K562 (cell line): Measurements from ENCODE around the gene IFNGR2. TPM values are rescaled to one million over a fixed set of nuclear protein-coding genes. Genes with fewer than 3 reads are reported as not detected.

Experiments
- ATAC-seq: fragments of 200-7000 bp; cut with Tn5 transposase; 3 replicates; pipeline ENCODE4 v1.9.1; 2020; ENCODE audit warnings: moderate library complexity
- BruUV-seq: library from RNA; stranded (reverse); fragments of 400-500 nt; replicated peaks from 2 replicates; lab custom pipeline; 2021; lab: Mats Ljungman, UMichigan
- CTCF ChIA-PET: fragments of 300-600 bp; formaldehyde crosslinking; extraction: SDS; loops from one replicate; lab custom pipeline; 2021; ENCODE audit warnings: low intra/inter-chr PET ratio; lab: Yijun Ruan, JAX
- POLR2A ChIA-PET: fragments of 300-600, 350-650 bp; sonication (Branson Sonifier 250); formaldehyde crosslinking; extraction: SDS; loops from one replicate; lab custom pipeline; 2021; ENCODE audit warnings: antibody characterized with exemption, inconsistent platforms; lab: Yijun Ruan, JAX
- DNase-seq, 4 experiments: peaks; one replicate each; pipeline versions ENCODE4 v3.0.0 to v3.0.0-alpha.2; 2011 to 2018; ENCODE audit warnings: low spot score in 3 of 4, mixed read lengths in 3 of 4; ENCODE audit errors: extremely low read depth in 1 of 4
- FAIRE-seq: peaks from 2 replicates; lab custom pipeline; 2011; peaks lifted over from hg19 to GRCh38; lab: Jason Lieb, UNC
- H2AFZ ChIP-seq: 2 replicates; pipeline ENCODE4 v1.6.0; 2011; ENCODE audit warnings: low read depth, low read length, control low read depth, inconsistent platforms
- H3K27ac ChIP-seq: fragments of 200-600 bp; 3 replicates; pipeline ENCODE4 v1.8.0; 2011; ENCODE audit warnings: low read depth, mild to moderate bottlenecking, control low read depth, inconsistent platforms, low read length, moderate library complexity, mixed read lengths; ENCODE audit errors: extremely low read depth
- H3K27me3 ChIP-seq, 2 experiments: fragments of 300-600 bp in 1 of 2; 2 replicates in 1 of 2; 3 replicates in 1 of 2; pipeline versions ENCODE4 v1.6.0 to v1.8.0; 2011; ENCODE audit warnings: inconsistent platforms in 2 of 2, low read length in 2 of 2, mild to moderate bottlenecking in 1 of 2, mixed read lengths in 1 of 2, moderate library complexity in 1 of 2; ENCODE audit not compliant: control insufficient read depth in 2 of 2, insufficient read depth in 2 of 2
- H3K36me3 ChIP-seq: fragments of 300-600 bp; 3 replicates; pipeline ENCODE4 v1.8.0; 2011; ENCODE audit warnings: mild to moderate bottlenecking, low read length, inconsistent platforms; ENCODE audit not compliant: control insufficient read depth, insufficient read depth
- H3K4me1 ChIP-seq, 2 experiments: fragments of 200-600 bp in 1 of 2; replicated peaks in 1 of 2; 2 replicates in 1 of 2; 3 replicates in 1 of 2; pipeline versions ENCODE4 v1.5.1 to v1.8.0; 2011; ENCODE audit warnings: inconsistent platforms in 2 of 2, low read length in 2 of 2, mild to moderate bottlenecking in 1 of 2, mixed read lengths in 1 of 2, moderate library complexity in 1 of 2; ENCODE audit not compliant: control insufficient read depth in 2 of 2, insufficient read depth in 2 of 2
- H3K4me2 ChIP-seq: 2 replicates; pipeline ENCODE4 v1.6.1; 2011; ENCODE audit warnings: low read length, control low read depth, inconsistent platforms, mixed read lengths; ENCODE audit not compliant: insufficient read depth
- H3K4me3 ChIP-seq: fragments of 200-600 bp; sonication (generic), shearing (Covaris generic); 2 replicates; pipeline ENCODE4 v1.5.1; 2016; ENCODE audit warnings: control low read depth, inconsistent platforms
- H3K79me2 ChIP-seq: fragments of 200-600 bp; 3 replicates; pipeline ENCODE4 v1.8.0; 2011; ENCODE audit warnings: low read length, inconsistent platforms; ENCODE audit not compliant: control insufficient read depth, insufficient read depth
- H3K9ac ChIP-seq, 2 experiments: 2 replicates each; pipeline versions ENCODE4 v1.6.0 to v1.6.1; 2011; ENCODE audit warnings: low read depth in 2 of 2, low read length in 2 of 2, control low read depth in 1 of 2, inconsistent platforms in 1 of 2, mild to moderate bottlenecking in 1 of 2, mixed read lengths in 1 of 2; ENCODE audit not compliant: insufficient read depth in 1 of 2
- H3K9me1 ChIP-seq: one replicate; pipeline ENCODE4 v1.6.0; 2011; ENCODE audit warnings: inconsistent platforms, mild to moderate bottlenecking, low read length, moderate library complexity; ENCODE audit not compliant: control insufficient read depth, insufficient read depth
- H3K9me3 ChIP-seq: replicated peaks from 2 replicates; pipeline ENCODE4 v1.5.1; 2011; ENCODE audit warnings: low read depth, low read length, inconsistent platforms; ENCODE audit not compliant: control insufficient read depth, insufficient read depth
- H4K20me1 ChIP-seq: replicated peaks from 2 replicates; pipeline ENCODE4 v1.6.1; 2011; ENCODE audit warnings: low read length, inconsistent platforms, mixed read lengths; ENCODE audit not compliant: control insufficient read depth, insufficient read depth
- ASH1L ChIP-seq: fragments of 450-650 bp; IDR thresholded peaks from 2 replicates; pipeline ENCODE4 v1.6.1; 2018; ENCODE audit warnings: borderline replicate concordance, mild to moderate bottlenecking, low read depth; ENCODE audit not compliant: partially characterized antibody
- HDAC2 ChIP-seq: fragments of 450-650 bp; IDR thresholded peaks from 2 replicates; pipeline ENCODE4 v1.6.1; 2016; ENCODE audit warnings: mild to moderate bottlenecking
- HNRNPH1 ChIP-seq: fragments of 200-400 bp; formaldehyde crosslinking; optimal IDR thresholded peaks from 2 replicates; pipeline ENCODE3; 2017; ENCODE audit warnings: low read depth, mild to moderate bottlenecking, low read length, moderate library complexity
- IRF2 ChIP-seq: sonication (generic); formaldehyde crosslinking; IDR thresholded peaks from 2 replicates; pipeline ENCODE4 v1.8.1; 2022; ENCODE audit warnings: mild to moderate bottlenecking, missing genetic modification reagents
- MTA1 ChIP-seq: fragments of 450-650 bp; IDR thresholded peaks from 2 replicates; pipeline ENCODE4 v1.6.1; 2017; ENCODE audit warnings: borderline replicate concordance
- MTF1 ChIP-seq: fragments of 250-450 bp; sonication (Bioruptor Pico); IDR thresholded peaks from 2 replicates; pipeline ENCODE4 v1.9.0; 2021; ENCODE audit warnings: moderate library complexity, mild to moderate bottlenecking, inconsistent platforms, borderline replicate concordance
- PPARD ChIP-seq: fragments of 250-450 bp; sonication (Bioruptor Pico); IDR thresholded peaks from 2 replicates; pipeline ENCODE4 v1.8.0; 2022; ENCODE audit warnings: inconsistent platforms, mild to moderate bottlenecking, moderate library complexity
- RFX1 ChIP-seq: fragments of 450-650 bp; IDR thresholded peaks from 2 replicates; pipeline ENCODE4 v1.6.1; 2016; ENCODE audit warnings: mild to moderate bottlenecking, moderate library complexity
- TARDBP ChIP-seq: fragments of 450-650 bp; IDR thresholded peaks from 2 replicates; pipeline ENCODE4 v1.6.1; 2016
- WHSC1 ChIP-seq: IDR thresholded peaks from one replicate; pipeline ENCODE4 v1.6.1; 2012; ENCODE audit warnings: low read length, control low read depth, inconsistent platforms
- XRCC3 ChIP-seq: fragments of 450-650 bp; IDR thresholded peaks from 2 replicates; pipeline ENCODE4 v1.6.1; 2017; ENCODE audit warnings: mild to moderate bottlenecking, moderate library complexity
- ZBED1 ChIP-seq: IDR thresholded peaks from 2 replicates; pipeline ENCODE4 v1.6.1; 2014
- ZBTB17 ChIP-seq: fragments of 450-650 bp; formaldehyde crosslinking; IDR thresholded peaks from 2 replicates; pipeline ENCODE4 v1.4.0; 2020; ENCODE audit warnings: mild to moderate bottlenecking
- ZNF239 ChIP-seq: fragments of 250-450 bp; sonication (Bioruptor Pico); IDR thresholded peaks from 2 replicates; pipeline ENCODE4 v1.4.0; 2020; ENCODE audit warnings: mild to moderate bottlenecking
- ZNF436 ChIP-seq: fragments of 250-450, 450-650 bp; sonication (Bioruptor Pico); formaldehyde crosslinking; IDR thresholded peaks from 2 replicates; pipeline ENCODE4 v1.7.0; 2020; ENCODE audit warnings: mild to moderate bottlenecking
- ZNF76 ChIP-seq: fragments of 250-450 bp; sonication (Bioruptor Pico); IDR thresholded peaks from 2 replicates; pipeline ENCODE4 v1.4.0; 2020; ENCODE audit warnings: mild to moderate bottlenecking, moderate library complexity, borderline replicate concordance
- WGBS: fragments of 100-300 bp; shearing (Covaris generic); methylation state at CpG from one replicate; pipeline ENCODE4 v1.1.6; 2016; ENCODE audit warnings: low coverage, mixed read lengths; ENCODE audit not compliant: insufficient coverage; ENCODE audit errors: missing lambda C conversion rate; 5-methylcytosine and 5-hydroxymethylcytosine counted together
- in situ Hi-C: fragments of 300-500 bp; cut with MboI; formaldehyde crosslinking; loops from 4 replicates; pipeline ENCODE4 v1.15.0; 2018; ENCODE audit warnings: inconsistent platforms, mixed read lengths
- intact Hi-C: fragments of 100-400 bp; cut with micrococcal nuclease; formaldehyde crosslinking; loops from 2 replicates; pipeline ENCODE4 v1.14.2; 2022
- polyA plus RNA-seq, 8 experiments: library from polyadenylated mRNA; depleted of rRNA in 4 of 8; stranded (reverse) in 5 of 8; unstranded in 3 of 8; fragments of >200 nt; fragmentation: Nextera tagmentation in 2 of 8; fragmentation: Illumina TruSeq in 1 of 8; extraction: Ambion mirVana in 2 of 8; extraction: Trizol in 1 of 8; gene quantifications; 2 replicates each; pipeline versions ENCODE4 v1.2.1 to v1.2.3, GENCODE V29; 2011 to 2014; ENCODE audit warnings: inconsistent platforms in 1 of 8, missing spikeins in 1 of 8
- total RNA-seq, 7 experiments: library from RNA; depleted of rRNA in 6 of 7; stranded (reverse); fragments of >200 nt in 6 of 7; fragmentation: Illumina TruSeq in 2 of 7; extraction: Trizol in 2 of 7; gene quantifications; 2 replicates each; pipeline versions ENCODE4 v1.2.1 to v1.2.3, GENCODE V29; 2011 to 2021; ENCODE audit warnings: low replicate concordance in 1 of 7
- TF ChIP-seq, protein P1 (sequence below): fragments of 250-450 bp; sonication (Bioruptor Pico); IDR thresholded peaks from 2 replicates; pipeline ENCODE4 v1.8.0; 2022; ENCODE audit warnings: inconsistent platforms
- TF ChIP-seq, protein P2 (sequence below): fragments of 450-650 bp; IDR thresholded peaks from 2 replicates; pipeline ENCODE4 v1.6.1; 2017; ENCODE audit warnings: mild to moderate bottlenecking, moderate library complexity

The IFNGR2 gene
- total and polyA plus RNA-seq, 9 of the 15 experiments (the other 6 are each of a cell fraction or from before 2014, with no cell fraction given): 6.7 to 58.0 (median 28.5) TPM

DNA sequence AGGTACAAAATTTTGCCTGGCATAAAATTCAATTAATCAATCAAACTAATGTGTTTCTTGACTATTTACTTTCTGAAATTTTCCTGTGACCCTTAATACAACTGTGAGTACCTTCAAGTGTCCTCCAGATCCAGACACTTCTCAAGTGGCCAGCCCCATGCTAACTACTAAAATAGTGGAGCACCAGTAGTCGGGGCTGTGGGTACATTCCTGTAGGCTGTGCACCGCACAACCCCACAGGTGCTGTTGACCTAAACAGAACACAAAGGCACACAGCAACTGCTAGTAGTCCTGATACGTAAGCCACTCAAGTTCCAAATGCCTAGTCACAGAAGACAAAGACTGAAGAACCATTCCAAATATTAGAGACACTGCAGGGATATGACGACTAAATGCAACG, 40.0 kb downstream of the IFNGR2 start (continued):
- TF ChIP-seq ZBTB17 (CRISPR knock-in tag): no peak
- TF ChIP-seq, protein P1, sequence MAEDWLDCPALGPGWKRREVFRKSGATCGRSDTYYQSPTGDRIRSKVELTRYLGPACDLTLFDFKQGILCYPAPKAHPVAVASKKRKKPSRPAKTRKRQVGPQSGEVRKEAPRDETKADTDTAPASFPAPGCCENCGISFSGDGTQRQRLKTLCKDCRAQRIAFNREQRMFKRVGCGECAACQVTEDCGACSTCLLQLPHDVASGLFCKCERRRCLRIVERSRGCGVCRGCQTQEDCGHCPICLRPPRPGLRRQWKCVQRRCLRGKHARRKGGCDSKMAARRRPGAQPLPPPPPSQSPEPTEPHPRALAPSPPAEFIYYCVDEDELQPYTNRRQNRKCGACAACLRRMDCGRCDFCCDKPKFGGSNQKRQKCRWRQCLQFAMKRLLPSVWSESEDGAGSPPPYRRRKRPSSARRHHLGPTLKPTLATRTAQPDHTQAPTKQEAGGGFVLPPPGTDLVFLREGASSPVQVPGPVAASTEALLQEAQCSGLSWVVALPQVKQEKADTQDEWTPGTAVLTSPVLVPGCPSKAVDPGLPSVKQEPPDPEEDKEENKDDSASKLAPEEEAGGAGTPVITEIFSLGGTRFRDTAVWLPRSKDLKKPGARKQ: no peak
- TF ChIP-seq WHSC1: no peak
- TF ChIP-seq ZBED1: no peak
- no peak for TF ChIP-seq RFX1
- TF ChIP-seq, all 486 proteins: peak for 0

DNA sequence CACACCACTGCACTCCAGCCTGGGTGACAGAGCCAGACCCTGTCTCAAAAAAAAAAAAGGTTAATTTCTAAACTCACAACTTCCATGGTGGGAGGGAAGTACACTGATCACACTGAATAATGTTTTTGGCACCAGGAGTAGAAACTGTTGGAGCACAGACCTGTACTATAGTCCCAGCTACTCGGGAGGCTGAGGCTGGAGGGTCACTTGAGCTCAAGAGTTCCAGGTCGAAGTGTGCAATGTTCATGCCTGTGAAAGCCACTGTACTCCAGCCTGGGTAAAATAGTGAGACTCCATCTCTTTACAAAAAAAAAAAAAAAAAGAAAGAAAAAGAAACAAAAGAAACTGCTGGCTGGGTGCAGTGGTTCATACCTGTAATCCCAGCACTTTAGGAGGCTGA, 41.3 kb downstream of the IFNGR2 start:
- Histone ChIP-seq H3K27ac (no peak overlapping the region), H4K20me1 (no peaks in the 10 kb centered on the region), H3K4me3 (no peak overlapping the region), H3K9me3 (no peaks in the 10 kb centered on the region), H3K79me2 (no peaks in the 10 kb centered on the region), H3K9ac (peak overlapping the region in 1 of 2 experiments; percentile 36; a peak in 1 of 4 replicates), H3K36me3 (peaks cover 9% of the 10 kb centered on the region; the same call in 2 of the 3 replicates), H3K27me3 (no peaks in the 10 kb centered on the region), H3K9me1 (no peaks in the 10 kb centered on the region), H3K4me2 (no peak overlapping the region), H3K4me1 (no peaks in the 10 kb centered on the region; a peak in 1 of 5 replicates), H2AFZ (no peak overlapping the region)
- WGBS: 64% methylated on average over 2 of the region's 2 CpGs
- intact Hi-C loops (loop anchor here (2.0 to 10.0 kb wide), 2 partner anchors 70 to 610 kb away; no protein-coding TSS in a partner anchor), in situ Hi-C loops (loop anchor here (5.0 to 10.0 kb wide), 3 partner anchors 247 to 610 kb away; no protein-coding TSS in a partner anchor)
- ATAC-seq (no peak), DNase-seq (no peak), FAIRE-seq (no peak)
- no TSS peak for BruUV-seq
- POLR2A ChIA-PET: interaction anchor here (1.0 to 1.5 kb wide), 3 partner anchors 9 to 39 kb away, joined by 3 to 6 read pairs (median 4); no protein-coding TSS in a partner anchor
- CTCF ChIA-PET: interaction anchor here (1.3 to 3.4 kb wide), 5 partner anchors 84 to 450 kb away, joined by 5 to 54 read pairs (median 8); no protein-coding TSS in a partner anchor
- TF ChIP-seq ASH1L (no peak), ZNF76 (CRISPR knock-in tag) (no peak), XRCC3 (no peak), MTA1 (no peak), MTF1 (CRISPR knock-in tag) (no peak), HNRNPH1 (no peak), ZNF239 (CRISPR knock-in tag) (no peak), PPARD (CRISPR knock-in tag) (no peak), HDAC2 (no peak), ZNF436 (CRISPR knock-in tag) (no peak), IRF2 (CRISPR knock-in tag) (no peak), TARDBP (no peak)
- TF ChIP-seq, protein P2, sequence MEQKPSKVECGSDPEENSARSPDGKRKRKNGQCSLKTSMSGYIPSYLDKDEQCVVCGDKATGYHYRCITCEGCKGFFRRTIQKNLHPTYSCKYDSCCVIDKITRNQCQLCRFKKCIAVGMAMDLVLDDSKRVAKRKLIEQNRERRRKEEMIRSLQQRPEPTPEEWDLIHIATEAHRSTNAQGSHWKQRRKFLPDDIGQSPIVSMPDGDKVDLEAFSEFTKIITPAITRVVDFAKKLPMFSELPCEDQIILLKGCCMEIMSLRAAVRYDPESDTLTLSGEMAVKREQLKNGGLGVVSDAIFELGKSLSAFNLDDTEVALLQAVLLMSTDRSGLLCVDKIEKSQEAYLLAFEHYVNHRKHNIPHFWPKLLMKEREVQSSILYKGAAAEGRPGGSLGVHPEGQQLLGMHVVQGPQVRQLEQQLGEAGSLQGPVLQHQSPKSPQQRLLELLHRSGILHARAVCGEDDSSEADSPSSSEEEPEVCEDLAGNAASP: no peak
